ENCODE results near the gene PITPNB. TPM values are rescaled to one million over a fixed set of nuclear protein-coding genes. Genes with fewer than 3 reads are reported as not detected.
A peak's percentile ranks its signal among the peaks of the same experiment; 100 is the strongest.

Gene PITPNB
- total RNA-seq, 1 experiment from 2014 or later = 70.7 TPM

- no peaks in the 10 kb centered on the region for H3K27me3 Mint-ChIP-seq (ENCODE audit: low read depth)
- peaks cover 37% of the 10 kb centered on the region for H3K4me1 Mint-ChIP-seq
- CTCF ChIA-PET = interaction anchor here (1.1 kb wide), 1 partner anchor 29 kb away, joined by 4 read pairs; no protein-coding TSS in a partner anchor
- ATAC-seq (no peak), DNase-seq (ENCODE audit: low spot score) (no peak)
- no peak overlapping the region for H3K27ac Mint-ChIP-seq
- POLR2A ChIA-PET = no interaction called here
- no peak overlapping the region for H3K4me3 Mint-ChIP-seq
- peaks cover 8% of the 10 kb centered on the region; the same call in 1 of the 2 replicates for H3K9me3 Mint-ChIP-seq
- H3K36me3 Mint-ChIP-seq = peaks cover 7% of the 10 kb centered on the region
- no peak for TF ChIP-seq NFATC4 (CRISPR knock-in tag; IDR thresholded peaks at IDR 0.05)
- no peak for TF ChIP-seq NR3C1 (CRISPR knock-in tag; conservative IDR thresholded peaks at IDR 0.05; ENCODE audit: low read depth)
- no peak for TF ChIP-seq ZNF423 (CRISPR knock-in tag; IDR thresholded peaks at IDR 0.05)
- TF ChIP-seq JUN (CRISPR knock-in tag; IDR thresholded peaks at IDR 0.05) = no peak
Measured at GRCh38 chr22:27961680-27962079, 42.6 kb upstream of the PITPNB start.

- Mint-ChIP-seq H3K27me3 (ENCODE audit: low read depth) (no peaks in the 10 kb centered on the region), H3K27ac (no peak overlapping the region), H3K36me3 (peaks cover 7% of the 10 kb centered on the region), H3K4me1 (peaks cover 33% of the 10 kb centered on the region), H3K9me3 (peaks cover 8% of the 10 kb centered on the region; the same call in 1 of the 2 replicates), H3K4me3 (no peak overlapping the region)
- ChIA-PET POLR2A (no interaction called here), CTCF (no interaction called here)
- TF ChIP-seq EMX1 (CRISPR knock-in tag; IDR thresholded peaks at IDR 0.05) (no peak), NR3C1 (CRISPR knock-in tag; conservative IDR thresholded peaks at IDR 0.05; ENCODE audit: low read depth) (no peak), TEAD1 (CRISPR knock-in tag; IDR thresholded peaks at IDR 0.05) (no peak), TCF7 (CRISPR knock-in tag; IDR thresholded peaks at IDR 0.05; ENCODE audit: low read depth) (no peak)
- DNase-seq (ENCODE audit: low spot score) (no peak), ATAC-seq (no peak)
Measured at GRCh38 chr22:27961182-27961581, 42.1 kb upstream of the PITPNB start.

GRCh38 chr22:27959335-27960090 is 40.5 kb upstream of the PITPNB start:
- ATAC-seq = no peak
- H3K27me3 Mint-ChIP-seq (ENCODE audit: low read depth) = no peaks in the 10 kb centered on the region
- TF ChIP-seq CBFB (CRISPR knock-in tag; IDR thresholded peaks at IDR 0.05; ENCODE audit: low read depth) = no peak
- TF ChIP-seq, protein P1, sequence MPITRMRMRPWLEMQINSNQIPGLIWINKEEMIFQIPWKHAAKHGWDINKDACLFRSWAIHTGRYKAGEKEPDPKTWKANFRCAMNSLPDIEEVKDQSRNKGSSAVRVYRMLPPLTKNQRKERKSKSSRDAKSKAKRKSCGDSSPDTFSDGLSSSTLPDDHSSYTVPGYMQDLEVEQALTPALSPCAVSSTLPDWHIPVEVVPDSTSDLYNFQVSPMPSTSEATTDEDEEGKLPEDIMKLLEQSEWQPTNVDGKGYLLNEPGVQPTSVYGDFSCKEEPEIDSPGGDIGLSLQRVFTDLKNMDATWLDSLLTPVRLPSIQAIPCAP (CRISPR knock-in tag; IDR thresholded peaks at IDR 0.05) = no peak
- no peak for TF ChIP-seq CDX4 (CRISPR knock-in tag; IDR thresholded peaks at IDR 0.05; ENCODE audit: borderline replicate concordance)
- CTCF ChIA-PET = interaction anchor here (1.1 to 1.3 kb wide), 3 partner anchors 31 to 79 kb away, joined by 3 read pairs; partner anchors contain the start of gene PITPNB
- peaks cover 22% of the 10 kb centered on the region for H3K4me1 Mint-ChIP-seq
- H3K9me3 Mint-ChIP-seq = peaks cover 8% of the 10 kb centered on the region; the same call in 1 of the 2 replicates
- POLR2A ChIA-PET = no interaction called here
- H3K4me3 Mint-ChIP-seq = no peak overlapping the region
- peak overlapping the region; percentile 51 for H3K27ac Mint-ChIP-seq
- H3K36me3 Mint-ChIP-seq = peaks cover 7% of the 10 kb centered on the region
- no peak for DNase-seq (ENCODE audit: low spot score)

GRCh38 chr22:27952779-27953178 is 33.7 kb upstream of the PITPNB start:
- ATAC-seq (no peak), DNase-seq (ENCODE audit: low spot score) (no peak)
- Mint-ChIP-seq H3K4me1 (no peaks in the 10 kb centered on the region), H3K27ac (no peak overlapping the region), H3K27me3 (ENCODE audit: low read depth) (no peaks in the 10 kb centered on the region), H3K9me3 (peaks cover 7% of the 10 kb centered on the region; the same call in 1 of the 2 replicates), H3K4me3 (no peak overlapping the region), H3K36me3 (peaks cover 7% of the 10 kb centered on the region)
- TF ChIP-seq OVOL2 (CRISPR knock-in tag; IDR thresholded peaks at IDR 0.05; ENCODE audit: borderline replicate concordance) (no peak), ESRRA (CRISPR knock-in tag; IDR thresholded peaks at IDR 0.05; ENCODE audit: borderline replicate concordance) (no peak), KAT7 (CRISPR knock-in tag; IDR thresholded peaks at IDR 0.05; ENCODE audit: borderline replicate concordance) (no peak), SP1 (CRISPR knock-in tag; conservative IDR thresholded peaks at IDR 0.05) (no peak), JUN (CRISPR knock-in tag; IDR thresholded peaks at IDR 0.05) (no peak)
- TF ChIP-seq, protein P2, sequence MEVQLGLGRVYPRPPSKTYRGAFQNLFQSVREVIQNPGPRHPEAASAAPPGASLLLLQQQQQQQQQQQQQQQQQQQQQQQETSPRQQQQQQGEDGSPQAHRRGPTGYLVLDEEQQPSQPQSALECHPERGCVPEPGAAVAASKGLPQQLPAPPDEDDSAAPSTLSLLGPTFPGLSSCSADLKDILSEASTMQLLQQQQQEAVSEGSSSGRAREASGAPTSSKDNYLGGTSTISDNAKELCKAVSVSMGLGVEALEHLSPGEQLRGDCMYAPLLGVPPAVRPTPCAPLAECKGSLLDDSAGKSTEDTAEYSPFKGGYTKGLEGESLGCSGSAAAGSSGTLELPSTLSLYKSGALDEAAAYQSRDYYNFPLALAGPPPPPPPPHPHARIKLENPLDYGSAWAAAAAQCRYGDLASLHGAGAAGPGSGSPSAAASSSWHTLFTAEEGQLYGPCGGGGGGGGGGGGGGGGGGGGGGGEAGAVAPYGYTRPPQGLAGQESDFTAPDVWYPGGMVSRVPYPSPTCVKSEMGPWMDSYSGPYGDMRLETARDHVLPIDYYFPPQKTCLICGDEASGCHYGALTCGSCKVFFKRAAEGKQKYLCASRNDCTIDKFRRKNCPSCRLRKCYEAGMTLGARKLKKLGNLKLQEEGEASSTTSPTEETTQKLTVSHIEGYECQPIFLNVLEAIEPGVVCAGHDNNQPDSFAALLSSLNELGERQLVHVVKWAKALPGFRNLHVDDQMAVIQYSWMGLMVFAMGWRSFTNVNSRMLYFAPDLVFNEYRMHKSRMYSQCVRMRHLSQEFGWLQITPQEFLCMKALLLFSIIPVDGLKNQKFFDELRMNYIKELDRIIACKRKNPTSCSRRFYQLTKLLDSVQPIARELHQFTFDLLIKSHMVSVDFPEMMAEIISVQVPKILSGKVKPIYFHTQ (CRISPR knock-in tag; IDR thresholded peaks at IDR 0.05) = no peak
- TF ChIP-seq, protein P3, sequence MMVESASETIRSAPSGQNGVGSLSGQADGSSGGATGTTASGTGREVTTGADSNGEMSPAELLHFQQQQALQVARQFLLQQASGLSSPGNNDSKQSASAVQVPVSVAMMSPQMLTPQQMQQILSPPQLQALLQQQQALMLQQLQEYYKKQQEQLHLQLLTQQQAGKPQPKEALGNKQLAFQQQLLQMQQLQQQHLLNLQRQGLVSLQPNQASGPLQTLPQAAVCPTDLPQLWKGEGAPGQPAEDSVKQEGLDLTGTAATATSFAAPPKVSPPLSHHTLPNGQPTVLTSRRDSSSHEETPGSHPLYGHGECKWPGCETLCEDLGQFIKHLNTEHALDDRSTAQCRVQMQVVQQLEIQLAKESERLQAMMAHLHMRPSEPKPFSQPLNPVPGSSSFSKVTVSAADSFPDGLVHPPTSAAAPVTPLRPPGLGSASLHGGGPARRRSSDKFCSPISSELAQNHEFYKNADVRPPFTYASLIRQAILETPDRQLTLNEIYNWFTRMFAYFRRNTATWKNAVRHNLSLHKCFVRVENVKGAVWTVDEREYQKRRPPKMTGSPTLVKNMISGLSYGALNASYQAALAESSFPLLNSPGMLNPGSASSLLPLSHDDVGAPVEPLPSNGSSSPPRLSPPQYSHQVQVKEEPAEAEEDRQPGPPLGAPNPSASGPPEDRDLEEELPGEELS (CRISPR knock-in tag; IDR thresholded peaks at IDR 0.05) = no peak
- TF ChIP-seq, protein P4, sequence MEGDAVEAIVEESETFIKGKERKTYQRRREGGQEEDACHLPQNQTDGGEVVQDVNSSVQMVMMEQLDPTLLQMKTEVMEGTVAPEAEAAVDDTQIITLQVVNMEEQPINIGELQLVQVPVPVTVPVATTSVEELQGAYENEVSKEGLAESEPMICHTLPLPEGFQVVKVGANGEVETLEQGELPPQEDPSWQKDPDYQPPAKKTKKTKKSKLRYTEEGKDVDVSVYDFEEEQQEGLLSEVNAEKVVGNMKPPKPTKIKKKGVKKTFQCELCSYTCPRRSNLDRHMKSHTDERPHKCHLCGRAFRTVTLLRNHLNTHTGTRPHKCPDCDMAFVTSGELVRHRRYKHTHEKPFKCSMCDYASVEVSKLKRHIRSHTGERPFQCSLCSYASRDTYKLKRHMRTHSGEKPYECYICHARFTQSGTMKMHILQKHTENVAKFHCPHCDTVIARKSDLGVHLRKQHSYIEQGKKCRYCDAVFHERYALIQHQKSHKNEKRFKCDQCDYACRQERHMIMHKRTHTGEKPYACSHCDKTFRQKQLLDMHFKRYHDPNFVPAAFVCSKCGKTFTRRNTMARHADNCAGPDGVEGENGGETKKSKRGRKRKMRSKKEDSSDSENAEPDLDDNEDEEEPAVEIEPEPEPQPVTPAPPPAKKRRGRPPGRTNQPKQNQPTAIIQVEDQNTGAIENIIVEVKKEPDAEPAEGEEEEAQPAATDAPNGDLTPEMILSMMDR (IDR thresholded peaks at IDR 0.05) = no peak
- TF ChIP-seq, protein P5, sequence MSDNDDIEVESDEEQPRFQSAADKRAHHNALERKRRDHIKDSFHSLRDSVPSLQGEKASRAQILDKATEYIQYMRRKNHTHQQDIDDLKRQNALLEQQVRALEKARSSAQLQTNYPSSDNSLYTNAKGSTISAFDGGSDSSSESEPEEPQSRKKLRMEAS (CRISPR knock-in tag; IDR thresholded peaks at IDR 0.05) = no peak
- POLR2A ChIA-PET = no interaction called here
- CTCF ChIA-PET = no interaction called here

Data from WTC11 (cell line).